Progenitor cell of endocrine pancreas (in vitro differentiated cells): ENCODE measurements around the gene ACBD7. TPM values are rescaled to one million over a fixed set of nuclear protein-coding genes. Genes with fewer than 3 reads are reported as not detected.

Experiments
- DNase-seq: peaks from one replicate; pipeline ENCODE4 v3.0.0; 2021; ENCODE audit warnings: low spot score; ENCODE audit not compliant: unreplicated experiment
- H3K27ac Mint-ChIP-seq: 2 replicates; pipeline ENCODE4 v1.8.0; 2021; ENCODE audit warnings: mild to moderate bottlenecking, moderate library complexity, mixed read lengths
- H3K27me3 Mint-ChIP-seq: 2 replicates; pipeline ENCODE4 v1.8.0; 2021; ENCODE audit warnings: mixed read lengths
- H3K36me3 Mint-ChIP-seq: 2 replicates; pipeline ENCODE4 v1.8.0; 2022; ENCODE audit warnings: mixed read lengths; ENCODE audit not compliant: insufficient read depth
- H3K4me1 Mint-ChIP-seq: 2 replicates; pipeline ENCODE4 v1.8.0; 2021; ENCODE audit warnings: low read depth, mixed read lengths
- H3K4me3 Mint-ChIP-seq: 2 replicates; pipeline ENCODE4 v1.8.0; 2021; ENCODE audit warnings: low read depth, mild to moderate bottlenecking, moderate library complexity, mixed read lengths
- H3K9me3 Mint-ChIP-seq: 2 replicates; pipeline ENCODE4 v1.8.0; 2021; ENCODE audit warnings: low read depth, mixed read lengths
- total RNA-seq: library from RNA; stranded (reverse); gene quantifications from 2 replicates; pipeline ENCODE4 v1.2.1, GENCODE V29; 2021
- TF ChIP-seq, protein P1 (sequence below): fragments of 200-600 bp; sonication (generic); IDR thresholded peaks from one replicate; pipeline ENCODE4 v1.5.0; 2021; ENCODE audit warnings: antibody characterized with exemption, mild to moderate bottlenecking; ENCODE audit not compliant: unreplicated experiment

ACBD7 gene
- total RNA-seq, 1 donor from 2014 or later: 10.7 TPM

DNA sequence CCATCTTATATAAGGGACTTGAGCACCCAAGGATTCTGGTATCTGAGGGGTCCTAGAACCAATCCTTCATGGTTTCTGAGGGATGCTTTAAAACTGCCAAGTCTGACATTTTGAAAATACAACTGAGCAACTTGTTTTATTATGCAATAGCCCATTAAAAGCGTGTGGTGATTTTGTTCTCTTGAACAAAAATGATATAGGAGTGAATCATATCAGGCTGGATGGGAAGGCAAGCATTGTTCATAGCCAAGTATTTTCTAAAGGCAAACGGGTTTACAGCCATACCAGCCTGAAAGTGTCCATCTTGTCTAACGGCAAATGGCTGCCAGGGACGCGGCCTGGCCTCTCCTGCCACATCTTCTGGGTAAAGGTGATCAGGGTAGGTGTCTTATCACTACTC, 31.9 kb upstream of the ACBD7 start:
- Mint-ChIP-seq H3K27me3 (no peaks in the 10 kb centered on the region), H3K36me3 (peaks cover 16% of the 10 kb centered on the region), H3K4me3 (no peak overlapping the region)

DNA sequence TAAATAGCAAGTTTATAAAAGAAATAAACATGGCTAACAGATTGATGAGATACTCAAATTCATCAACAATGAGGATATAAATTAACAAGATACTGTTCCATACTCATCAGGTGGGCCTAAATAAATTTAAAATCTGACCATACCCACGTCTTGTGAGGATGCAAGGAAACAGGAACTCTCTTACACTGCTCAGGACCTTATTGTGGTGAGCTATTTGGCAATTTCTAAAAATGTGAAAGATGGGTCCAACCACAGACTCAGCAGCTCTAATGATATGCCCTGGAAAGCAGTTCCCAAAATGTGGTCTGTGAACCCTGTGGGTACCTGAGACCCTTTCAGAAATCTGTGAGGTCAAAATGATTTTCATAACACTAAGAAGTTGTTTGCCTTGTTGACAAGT, 30.0 kb upstream of the ACBD7 start:
- TF ChIP-seq, protein P1, sequence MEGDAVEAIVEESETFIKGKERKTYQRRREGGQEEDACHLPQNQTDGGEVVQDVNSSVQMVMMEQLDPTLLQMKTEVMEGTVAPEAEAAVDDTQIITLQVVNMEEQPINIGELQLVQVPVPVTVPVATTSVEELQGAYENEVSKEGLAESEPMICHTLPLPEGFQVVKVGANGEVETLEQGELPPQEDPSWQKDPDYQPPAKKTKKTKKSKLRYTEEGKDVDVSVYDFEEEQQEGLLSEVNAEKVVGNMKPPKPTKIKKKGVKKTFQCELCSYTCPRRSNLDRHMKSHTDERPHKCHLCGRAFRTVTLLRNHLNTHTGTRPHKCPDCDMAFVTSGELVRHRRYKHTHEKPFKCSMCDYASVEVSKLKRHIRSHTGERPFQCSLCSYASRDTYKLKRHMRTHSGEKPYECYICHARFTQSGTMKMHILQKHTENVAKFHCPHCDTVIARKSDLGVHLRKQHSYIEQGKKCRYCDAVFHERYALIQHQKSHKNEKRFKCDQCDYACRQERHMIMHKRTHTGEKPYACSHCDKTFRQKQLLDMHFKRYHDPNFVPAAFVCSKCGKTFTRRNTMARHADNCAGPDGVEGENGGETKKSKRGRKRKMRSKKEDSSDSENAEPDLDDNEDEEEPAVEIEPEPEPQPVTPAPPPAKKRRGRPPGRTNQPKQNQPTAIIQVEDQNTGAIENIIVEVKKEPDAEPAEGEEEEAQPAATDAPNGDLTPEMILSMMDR: no peak
- Mint-ChIP-seq H3K4me1 (no peaks in the 10 kb centered on the region), H3K4me3 (no peak overlapping the region), H3K27me3 (no peaks in the 10 kb centered on the region), H3K27ac (no peak overlapping the region), H3K9me3 (no peaks in the 10 kb centered on the region), H3K36me3 (peaks cover 15% of the 10 kb centered on the region)
- DNase-seq: no peak

More for the DNA sequence above, 31.9 kb upstream of the ACBD7 start:
- TF ChIP-seq, protein P1: no peak
- Mint-ChIP-seq H3K4me1 (no peaks in the 10 kb centered on the region), H3K9me3 (no peaks in the 10 kb centered on the region), H3K27ac (no peak overlapping the region)
- no peak for DNase-seq

DNA sequence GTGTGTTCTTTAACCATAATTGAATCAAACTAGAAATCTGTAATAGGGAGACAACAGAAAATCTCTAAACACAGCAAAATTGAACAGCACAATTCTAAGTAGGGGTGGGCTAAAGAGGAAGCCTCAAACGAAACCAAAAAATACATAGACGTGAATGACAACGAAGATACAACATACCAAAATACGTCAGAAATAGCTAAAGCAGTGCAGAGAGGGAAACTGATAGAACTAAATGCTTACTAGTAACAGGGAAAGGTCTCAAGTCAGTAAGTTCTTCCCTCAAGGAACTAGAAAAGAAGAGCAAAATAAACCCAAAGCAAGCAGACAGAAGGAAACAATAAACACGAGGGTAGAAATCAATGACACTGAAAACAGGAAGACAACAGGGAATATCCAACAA, 27.6 kb upstream of the ACBD7 start:
- peaks cover 21% of the 10 kb centered on the region for H3K36me3 Mint-ChIP-seq
- H3K4me1 Mint-ChIP-seq: no peaks in the 10 kb centered on the region
- H3K9me3 Mint-ChIP-seq: no peaks in the 10 kb centered on the region
- H3K27ac Mint-ChIP-seq: no peak overlapping the region
- DNase-seq: no peak
- TF ChIP-seq, protein P1: no peak
- no peaks in the 10 kb centered on the region for H3K27me3 Mint-ChIP-seq
- no peak overlapping the region for H3K4me3 Mint-ChIP-seq

DNA sequence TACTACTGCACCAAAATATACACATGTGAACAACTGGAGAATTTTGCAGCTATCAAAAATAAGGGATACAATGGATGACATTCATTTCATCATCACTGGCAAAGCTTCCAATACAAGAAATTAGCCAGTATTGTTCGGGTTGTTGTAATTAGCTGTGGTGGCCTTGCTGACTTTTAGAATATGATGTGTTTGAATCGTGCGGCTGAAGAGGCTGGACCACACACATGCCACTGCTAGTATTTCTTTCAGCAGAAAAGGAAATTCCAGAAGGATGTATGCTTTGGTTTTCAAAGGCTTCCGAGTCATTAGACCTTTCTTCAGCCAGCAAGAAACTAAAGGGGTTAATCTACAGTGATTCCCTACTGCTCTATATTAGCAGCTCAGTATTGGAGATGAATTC, 25.2 kb upstream of the ACBD7 start:
- Mint-ChIP-seq H3K4me3 (no peak overlapping the region), H3K27ac (no peak overlapping the region)

DNA sequence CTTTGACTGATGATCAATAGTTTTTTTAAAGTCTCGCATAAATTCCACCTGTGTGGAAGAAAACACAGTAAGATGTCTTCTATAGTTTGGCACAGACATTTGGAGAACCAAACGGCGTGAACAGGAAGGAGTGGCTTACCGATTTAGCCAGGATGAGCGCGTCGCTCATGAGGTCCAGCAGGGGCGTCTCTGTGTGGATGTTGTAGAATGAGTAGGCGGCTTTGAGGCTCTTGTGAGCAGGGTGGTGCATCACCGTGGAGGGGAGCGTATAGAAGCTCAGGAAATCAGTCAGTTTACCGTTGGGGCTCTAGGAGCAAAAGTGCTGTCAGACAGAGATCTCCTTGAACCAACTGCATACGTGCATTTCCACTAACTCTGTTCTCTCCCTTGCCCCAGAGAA, 24.1 kb upstream of the ACBD7 start:
- Mint-ChIP-seq H3K4me3 (no peak overlapping the region), H3K27ac (no peak overlapping the region), H3K9me3 (no peaks in the 10 kb centered on the region), H3K4me1 (no peaks in the 10 kb centered on the region), H3K27me3 (no peaks in the 10 kb centered on the region), H3K36me3 (peaks cover 26% of the 10 kb centered on the region)
- DNase-seq: no peak
- TF ChIP-seq, protein P1: no peak

More for the DNA sequence above, 25.2 kb upstream of the ACBD7 start:
- Mint-ChIP-seq H3K36me3 (peaks cover 18% of the 10 kb centered on the region), H3K27me3 (no peaks in the 10 kb centered on the region), H3K9me3 (no peaks in the 10 kb centered on the region), H3K4me1 (no peaks in the 10 kb centered on the region)
- TF ChIP-seq, protein P1: no peak
- DNase-seq: no peak
